Activated gamma-delta T cell (primary cell): ENCODE data around the gene ZNF474.
"Not testable (repeated sequence)": the region's sequence is repeated elsewhere in the genome, so short reads cannot be mapped to it uniquely, and the experiment has no call there.

Experiments
- DNase-seq: peaks from one replicate; lab custom pipeline; 2025; lab: John Stamatoyannopoulos, UW
- total RNA-seq, 2 donors: gene quantifications; one replicate each; lab custom pipeline; 2026; lab: John Stamatoyannopoulos, UW

ZNF474 gene
- total RNA-seq = 0.13 to 0.26 reads per million in 2 donors

DNA sequence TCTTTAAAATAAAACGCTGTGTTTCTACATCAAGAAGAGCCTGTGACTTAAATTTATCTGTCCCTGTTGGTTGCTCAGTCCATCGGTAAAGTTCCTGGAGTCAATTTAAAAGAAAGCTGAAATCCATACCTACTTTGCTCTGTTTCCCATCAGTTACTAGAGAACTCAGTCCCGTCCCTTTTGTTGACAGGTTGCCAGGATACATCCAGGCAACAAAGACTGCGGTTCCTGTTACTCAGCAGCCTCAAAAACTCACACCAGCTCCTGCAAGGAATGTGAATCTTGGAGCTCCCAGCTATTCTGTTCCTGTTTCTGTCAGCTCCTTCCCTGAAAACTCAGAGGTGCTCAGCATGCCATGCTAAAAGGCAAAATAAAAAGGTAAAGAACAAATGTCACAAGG is at the start of gene ZNF474:
Gene ZNF474 (plus strand): TSS at position 241 of the 400 bp plus-strand sequence. CDS start 22,445 bp downstream, outside the sequence.
- no peak for DNase-seq

DNA sequence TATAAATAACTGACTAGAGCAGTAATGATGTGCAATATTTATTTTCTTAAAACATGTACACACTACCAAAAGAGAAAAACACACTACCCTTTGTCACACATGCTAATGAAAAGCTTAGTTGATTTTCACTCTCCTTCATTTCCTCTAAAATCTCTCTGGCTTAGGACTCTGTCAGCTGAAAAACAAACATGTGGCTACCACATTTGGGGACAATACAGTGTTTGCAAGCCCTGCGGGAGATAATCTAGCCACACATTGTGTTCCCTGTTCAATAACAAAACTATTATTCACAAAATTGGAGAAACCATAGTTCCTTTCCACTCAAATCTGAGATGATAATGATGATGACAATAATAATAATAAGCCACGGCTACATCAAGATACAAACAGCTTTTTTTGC is 47.8 kb upstream of the ZNF474 start:
- DNase-seq = no peak

DNA sequence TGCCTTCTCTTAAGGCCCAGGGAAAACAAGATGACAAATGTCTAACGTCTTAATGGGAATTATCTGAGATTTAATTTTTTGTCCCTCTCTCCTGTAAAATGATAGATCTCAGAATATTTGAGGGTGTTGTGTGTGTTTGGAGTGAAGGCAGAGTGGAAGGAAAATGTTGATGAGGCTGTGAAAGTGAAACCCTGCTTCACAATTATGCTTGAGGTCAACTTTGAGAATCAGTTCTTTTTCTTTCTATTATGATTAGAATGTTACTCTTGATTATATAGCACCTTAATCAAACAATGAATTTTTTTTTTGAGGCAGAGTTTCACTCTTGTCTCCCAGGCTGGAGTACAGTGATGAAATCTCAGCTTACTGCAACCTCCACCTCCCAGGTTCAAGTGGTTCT is 45.8 kb upstream of the ZNF474 start:
- no peak for DNase-seq

DNA sequence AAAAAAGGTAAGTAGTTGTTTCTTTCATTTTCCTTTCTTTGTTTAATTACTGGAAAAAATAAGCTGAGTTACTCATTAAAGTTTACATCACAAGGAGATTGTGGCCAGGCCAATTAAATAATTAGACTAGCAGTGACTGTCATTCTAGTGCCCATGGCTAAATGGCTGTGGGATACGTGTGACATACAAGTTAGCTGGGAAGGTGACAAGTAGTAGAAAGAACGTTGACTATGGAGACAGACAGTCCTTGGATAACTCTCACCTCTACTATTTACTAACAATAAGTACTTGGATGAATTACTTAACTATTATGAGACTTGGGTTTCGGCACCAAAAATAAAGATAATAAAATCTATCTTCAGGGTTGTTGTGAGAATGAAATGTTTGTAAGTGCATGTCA is 44.3 kb upstream of the ZNF474 start:
- DNase-seq = no peak

DNA sequence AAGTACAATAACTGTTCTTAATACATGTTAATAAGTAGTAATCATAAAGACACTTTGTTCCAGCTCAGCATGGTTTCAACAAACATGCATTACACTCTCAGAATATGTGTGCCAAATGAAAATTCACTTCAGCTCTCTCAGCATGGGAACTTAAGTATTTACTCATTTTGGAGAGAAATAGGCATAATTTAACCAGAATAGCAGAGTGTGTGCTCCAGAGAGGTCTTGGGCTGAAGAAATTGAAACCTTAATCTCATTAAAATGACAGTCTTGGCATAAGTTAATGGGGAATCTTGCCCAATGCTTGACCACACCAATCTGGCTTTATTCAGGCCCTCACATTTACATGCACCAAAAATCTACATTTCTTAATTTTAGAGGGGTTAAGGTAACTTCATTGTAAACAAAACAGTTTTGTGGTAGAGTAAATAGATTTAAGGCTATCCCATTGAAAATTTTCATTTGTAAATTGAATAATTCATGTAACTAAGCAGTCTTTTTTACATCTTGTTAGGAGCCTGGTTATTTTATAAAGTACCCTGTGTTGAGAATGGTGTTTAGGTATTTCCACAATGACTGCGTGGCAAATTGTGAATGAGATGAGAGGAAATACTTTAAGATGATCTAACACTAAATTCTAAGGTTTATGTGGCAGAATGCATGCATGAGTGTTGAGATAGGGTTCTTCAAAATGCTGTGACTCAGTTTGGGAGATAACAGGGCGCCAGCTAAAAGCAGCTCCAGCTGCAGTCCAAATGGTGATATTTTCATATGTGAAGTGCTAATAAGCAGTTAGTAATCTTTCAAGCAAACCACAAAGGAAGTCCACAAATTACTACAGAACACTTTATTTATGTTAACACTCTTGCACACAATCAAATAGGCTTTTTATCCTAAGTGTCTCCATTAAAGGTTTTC is 40.0 kb upstream of the ZNF474 start:
- DNase-seq = no peak

DNA sequence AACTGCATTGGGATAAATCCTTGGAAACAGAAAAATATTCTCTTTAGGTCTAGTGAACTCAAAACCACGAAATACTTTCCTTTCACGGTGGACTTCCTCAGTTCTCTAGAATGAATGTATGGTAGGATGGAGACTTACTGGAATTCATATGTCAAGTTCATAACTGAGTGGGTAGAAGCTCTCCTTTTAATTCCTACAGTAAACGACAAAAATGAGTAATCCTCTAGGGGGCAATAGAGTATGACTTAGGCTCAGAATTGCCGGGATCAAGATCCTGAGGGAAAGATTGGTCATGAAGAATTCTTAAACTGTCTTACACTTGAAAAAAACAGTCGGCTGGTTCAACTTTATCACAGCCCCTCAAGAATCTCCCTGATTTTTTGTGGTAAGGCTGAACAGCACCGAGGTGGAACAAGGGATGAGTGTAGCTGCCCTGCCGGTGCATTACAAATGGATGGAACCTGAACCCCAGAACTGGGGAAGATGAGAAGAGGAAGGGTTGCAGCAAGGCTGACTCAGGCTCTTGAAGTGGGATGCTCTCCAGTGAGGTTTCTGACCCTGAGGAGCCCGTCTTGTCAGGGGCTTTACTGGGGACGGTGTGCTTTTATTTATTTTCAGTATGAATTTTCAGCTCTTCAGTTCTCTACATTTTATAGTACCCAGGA is 37.3 kb upstream of the ZNF474 start:
- no peak for DNase-seq

DNA sequence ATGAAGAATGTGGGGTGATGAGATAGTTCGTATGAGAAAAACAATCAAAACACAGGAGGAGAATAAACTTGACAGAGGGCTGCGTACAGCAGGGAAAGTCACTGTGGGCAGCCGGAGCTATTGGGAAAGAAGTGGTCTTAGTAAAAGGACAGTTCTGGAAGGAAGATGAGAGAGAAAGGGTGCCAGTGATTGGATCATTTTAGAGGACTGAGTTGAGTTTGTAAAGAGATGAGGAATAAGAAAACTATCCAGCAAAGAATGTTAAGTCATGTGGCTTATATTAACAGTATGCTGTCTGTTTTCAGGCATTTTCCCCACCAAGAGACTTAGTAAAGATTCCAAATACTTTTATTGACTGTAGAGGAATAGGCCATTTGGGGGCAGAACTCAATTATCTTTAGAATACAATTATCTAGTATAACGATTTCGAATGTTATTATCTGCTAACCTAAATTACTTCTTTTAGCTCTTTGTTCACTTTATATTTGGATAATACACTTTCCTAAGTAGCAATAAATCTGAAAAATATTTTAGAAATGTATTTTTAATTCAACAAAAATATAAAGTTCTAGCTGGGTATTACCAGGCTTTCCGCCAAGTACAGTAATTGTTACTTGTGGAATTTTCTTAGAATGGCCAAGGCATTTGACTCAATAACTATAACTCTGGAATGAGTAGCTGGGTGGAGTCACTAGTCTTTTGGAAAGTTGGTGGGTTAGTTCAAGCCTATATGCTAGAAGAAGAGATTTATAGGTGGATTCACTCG is 35.7 kb upstream of the ZNF474 start:
- no peak for DNase-seq

DNA sequence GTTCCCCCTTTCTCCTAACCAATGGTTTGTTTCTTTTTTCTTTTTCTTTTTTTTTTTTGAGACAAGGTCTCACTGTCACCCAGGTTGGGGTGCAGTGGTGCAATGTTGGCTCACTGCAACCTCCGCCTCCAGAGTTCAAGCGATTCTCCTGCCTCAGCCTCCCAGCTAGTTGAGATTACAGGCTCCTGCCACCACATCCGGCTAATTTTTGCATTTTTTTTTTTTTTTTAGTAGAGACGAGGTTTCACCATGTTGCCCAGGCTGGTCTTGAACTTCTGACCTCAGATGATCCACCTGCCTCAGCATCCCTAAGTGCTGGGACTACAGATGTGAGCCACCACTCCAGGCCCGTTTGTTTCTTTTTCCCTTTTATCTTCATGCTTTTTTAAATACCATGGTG is 35.1 kb upstream of the ZNF474 start:
- not testable (repeated sequence) for DNase-seq

DNA sequence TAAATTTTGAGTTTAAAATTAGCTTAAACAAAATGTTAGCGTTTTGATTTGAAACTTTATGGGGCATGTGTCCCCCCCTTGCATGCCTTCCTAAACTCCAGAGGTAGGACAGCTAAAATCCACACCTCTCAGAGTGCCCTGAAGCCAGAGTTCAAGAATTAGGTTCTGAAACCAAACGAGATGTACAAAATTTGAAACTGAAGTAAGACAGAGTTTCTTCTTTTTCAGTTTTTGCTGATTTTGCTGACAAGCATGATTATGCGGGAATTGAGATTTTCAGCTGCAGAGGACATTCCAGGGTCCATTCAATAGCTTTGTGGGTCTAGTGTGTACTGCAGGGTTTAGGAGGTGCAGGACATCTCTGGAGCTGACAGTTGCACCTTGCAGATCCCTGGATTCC is 34.2 kb upstream of the ZNF474 start:
- no peak for DNase-seq

DNA sequence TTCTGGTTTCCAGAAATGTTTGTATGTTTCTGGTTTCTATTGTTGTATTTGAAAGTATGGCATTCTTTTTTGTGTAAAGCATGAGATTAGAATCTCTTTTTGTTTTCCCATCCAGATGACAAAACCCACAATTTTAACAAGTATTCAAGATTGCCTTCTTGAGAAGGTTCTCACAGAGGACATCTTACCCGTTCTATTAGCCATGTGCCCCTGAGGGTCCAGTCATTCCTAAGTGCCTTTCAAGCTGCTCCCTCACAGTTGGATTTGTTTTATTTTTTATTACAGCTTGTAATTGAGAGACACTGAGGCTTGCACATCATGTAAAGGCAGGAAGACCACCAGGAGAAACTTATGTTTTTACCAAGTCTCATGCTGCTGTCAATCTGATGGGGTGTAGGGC is 32.0 kb upstream of the ZNF474 start:
- no peak for DNase-seq

DNA sequence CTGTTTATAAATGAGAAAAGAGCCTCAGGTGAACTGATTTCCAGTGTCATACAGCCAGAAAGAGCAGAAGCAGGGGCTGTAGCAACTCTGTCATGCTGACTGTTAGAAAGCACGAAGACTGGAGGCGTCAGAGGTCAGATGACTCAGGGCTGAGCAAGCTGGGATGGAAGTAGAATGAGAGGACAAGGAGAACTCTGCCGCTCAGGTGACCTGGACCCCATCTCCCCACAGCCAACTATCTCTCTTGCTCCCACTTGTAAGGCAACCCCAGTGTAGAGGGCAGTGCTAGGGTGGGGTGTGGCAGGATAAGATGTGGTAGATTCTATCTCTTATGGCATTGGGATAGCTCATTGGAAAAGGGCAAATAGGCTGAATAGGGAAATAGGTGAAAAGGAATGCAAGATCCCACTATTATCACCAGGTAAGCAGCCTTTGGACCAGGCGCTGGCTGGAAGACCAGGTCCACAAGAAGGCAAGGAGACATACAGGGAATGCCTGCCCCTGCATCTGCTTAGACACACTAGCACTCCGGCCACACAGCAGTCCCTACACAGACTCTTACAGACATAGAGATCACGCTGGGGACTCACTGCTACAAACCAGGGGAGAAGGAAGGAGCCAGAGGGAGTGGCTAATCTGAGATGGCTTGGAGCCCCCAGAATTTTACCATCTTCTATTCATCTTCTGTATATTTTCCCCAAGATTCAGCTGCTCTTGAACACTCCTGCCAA is 30.1 kb upstream of the ZNF474 start:
- DNase-seq = no peak

DNA sequence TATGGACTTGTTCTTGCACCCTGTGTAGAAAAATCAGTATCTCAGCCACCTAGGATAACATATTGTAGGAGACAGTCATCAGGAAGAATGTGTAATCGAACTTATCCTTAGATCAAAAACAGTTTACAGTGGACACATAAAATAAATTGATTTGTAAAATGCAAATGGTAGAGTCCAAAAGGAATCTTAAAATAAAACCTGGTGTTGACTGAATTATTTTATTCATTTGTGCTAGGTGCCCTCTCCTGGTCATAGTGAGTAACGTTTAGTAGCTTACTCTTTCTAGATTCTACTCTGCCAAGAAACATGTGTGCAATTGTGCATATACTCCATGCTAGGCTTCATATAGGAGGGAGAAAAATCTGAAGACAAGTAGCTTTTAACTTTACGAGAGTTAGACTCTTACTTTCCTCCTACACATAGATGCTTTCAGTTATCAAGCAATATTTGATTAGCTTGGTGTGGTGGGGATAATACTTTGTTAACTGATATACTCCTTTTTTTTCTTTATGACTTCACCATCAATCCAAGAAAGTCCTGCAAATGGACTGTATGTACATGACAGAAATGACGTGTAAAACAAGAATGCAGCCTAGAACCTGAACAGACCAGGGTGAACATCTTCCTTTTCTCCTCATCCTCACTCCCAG is 27.6 kb upstream of the ZNF474 start:
- no peak for DNase-seq

DNA sequence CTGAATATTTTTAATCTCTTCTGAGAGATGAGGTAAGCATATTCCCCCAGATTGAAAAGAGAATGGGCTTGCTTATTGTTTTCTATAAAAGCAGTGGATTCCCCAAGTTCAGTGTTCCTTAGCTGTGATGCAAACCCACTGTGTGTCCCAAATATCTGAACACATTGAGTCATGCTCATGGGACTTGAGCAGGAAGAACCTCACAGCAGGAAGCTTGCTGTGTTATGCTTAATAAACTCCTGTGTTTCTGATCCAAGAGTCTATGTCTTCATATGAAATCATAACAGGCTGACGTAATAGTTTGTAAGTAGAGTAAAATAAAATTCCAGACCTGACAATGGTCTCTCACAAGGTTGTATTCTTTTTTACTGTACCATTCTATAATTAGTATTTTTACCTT is 26.5 kb upstream of the ZNF474 start:
- DNase-seq = no peak

DNA sequence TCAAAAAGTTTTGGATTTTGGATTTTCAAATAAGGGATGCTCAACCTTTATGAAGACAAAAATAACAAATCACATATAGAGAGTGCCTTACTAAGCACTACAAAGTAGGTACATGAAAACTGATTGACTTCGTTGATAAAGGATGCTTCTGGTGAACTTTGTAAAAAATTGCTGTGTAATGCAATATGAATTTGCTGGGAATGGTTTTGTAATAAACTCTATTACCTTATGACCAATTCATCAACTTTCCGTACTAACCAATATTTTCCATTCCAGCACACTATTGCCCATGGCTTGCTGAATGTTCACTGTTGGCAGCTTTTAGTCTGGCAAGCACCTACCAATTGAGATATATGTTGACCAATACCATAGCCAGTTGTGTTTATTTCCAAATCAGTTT is 23.4 kb upstream of the ZNF474 start:
- DNase-seq = no peak

DNA sequence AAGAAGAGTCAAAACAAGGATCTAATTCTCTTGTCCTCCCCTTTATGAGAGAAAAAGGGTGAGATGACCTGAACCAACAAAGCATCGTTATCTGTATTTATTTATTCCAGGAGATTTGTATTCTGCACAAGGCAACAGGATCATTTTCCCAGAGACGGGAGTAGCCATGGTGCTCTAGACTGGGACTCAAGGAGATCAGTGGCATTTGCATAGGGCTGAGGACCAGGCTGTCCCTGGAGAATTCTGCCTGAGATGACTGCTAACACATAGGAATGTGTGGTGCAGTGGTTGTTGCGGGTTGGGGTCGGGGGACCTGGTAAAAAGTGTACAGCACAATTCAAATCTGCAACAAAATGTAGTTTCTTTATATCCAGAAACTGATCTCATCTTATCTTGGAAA is 22.3 kb upstream of the ZNF474 start:
- DNase-seq = no peak

DNA sequence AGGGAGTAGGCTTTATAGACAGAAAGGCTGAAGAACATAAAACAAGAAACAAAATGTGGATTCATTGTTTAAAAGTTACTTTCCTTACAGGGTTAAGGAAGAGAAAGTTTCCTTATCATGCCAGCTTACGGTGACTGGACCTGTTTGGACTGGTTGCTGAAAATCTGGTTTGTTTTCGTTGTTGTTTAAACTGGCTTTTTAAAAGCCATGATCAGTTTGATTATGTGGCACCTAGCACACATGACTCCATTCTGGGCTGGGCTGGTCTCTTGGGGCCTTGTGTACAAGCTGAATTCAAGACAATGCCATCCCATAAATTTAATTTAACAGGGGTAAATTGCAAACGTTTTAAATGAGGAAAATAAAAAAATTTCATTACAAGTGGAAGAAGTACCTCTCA is 18.4 kb upstream of the ZNF474 start:
- no peak for DNase-seq

DNA sequence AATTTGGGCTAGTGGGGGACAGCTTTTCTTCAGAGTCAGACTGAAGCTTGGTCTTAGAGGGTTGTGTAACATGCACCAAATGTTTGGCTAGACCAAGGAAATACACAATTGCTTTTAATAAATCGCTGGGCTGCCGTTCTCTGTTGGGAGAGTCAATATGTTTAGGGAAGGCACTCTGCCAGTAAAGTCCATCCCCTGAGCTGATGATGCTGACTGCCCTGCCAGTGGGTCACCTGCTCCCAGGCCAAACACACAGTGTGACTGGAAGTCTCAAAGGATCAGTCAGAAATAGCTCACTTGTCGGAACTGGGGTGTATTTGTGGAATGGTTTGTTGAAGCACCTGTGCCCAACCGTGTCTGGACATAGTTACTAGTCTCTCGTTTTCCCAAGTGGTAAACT is 17.9 kb upstream of the ZNF474 start:
- no peak for DNase-seq

DNA sequence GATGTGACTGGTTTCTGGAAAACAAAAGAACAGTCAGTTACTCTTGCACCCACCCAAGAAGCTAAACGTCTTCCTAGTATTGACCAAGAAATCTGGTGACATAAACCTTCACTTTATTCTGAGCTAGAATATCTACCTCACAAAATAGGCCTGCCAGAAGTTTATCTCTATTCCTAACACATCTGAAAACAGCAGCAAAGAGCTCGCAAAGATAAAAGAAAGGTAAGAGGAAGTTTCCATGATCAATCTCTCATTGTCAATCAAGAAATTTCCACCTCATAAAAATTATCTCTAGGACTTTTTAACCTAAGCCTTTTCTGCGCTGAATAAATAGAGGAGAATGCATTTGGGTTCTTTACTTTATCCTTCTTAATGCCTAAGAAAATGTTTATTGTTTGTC is 17.3 kb upstream of the ZNF474 start:
- DNase-seq = no peak

DNA sequence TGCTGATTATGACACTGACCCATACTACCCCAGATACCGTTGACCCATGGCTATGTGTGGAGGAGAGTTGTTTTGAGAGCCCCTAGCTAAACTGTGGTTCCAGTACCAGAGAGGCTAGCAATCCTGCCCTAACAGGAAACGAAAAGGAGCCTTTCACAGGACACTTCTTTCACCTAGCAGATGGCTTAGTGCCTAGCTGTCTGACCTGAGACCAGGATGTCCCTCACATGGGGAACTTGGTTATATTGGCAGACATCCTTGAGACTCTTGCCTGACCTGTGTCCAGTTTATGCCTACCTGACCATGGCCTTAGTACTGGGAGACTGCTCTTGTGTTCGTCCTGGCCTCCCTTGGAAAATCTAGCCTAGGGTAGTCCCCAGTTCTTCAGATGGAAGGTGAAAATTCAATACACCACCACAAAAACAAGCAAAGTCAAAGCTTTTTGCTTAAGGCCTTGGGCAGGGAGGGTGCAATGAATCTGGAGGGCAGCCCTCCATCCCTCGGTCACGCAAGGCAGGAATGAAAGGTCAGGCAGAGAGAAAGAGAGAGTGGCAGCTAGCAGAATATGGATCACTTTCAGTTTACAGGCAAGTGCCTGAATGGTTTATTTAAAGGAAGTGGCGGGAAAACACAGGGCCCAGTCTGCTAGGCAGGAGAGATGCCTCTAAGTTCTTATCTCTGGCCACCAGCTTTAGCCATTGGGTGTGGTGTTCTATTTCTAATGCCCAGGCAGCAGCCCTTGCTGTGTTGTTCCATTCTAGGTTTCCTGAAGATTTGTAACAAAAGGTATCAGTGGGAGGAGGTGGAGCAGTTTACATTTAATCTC is 16.4 kb upstream of the ZNF474 start:
- DNase-seq = no peak

DNA sequence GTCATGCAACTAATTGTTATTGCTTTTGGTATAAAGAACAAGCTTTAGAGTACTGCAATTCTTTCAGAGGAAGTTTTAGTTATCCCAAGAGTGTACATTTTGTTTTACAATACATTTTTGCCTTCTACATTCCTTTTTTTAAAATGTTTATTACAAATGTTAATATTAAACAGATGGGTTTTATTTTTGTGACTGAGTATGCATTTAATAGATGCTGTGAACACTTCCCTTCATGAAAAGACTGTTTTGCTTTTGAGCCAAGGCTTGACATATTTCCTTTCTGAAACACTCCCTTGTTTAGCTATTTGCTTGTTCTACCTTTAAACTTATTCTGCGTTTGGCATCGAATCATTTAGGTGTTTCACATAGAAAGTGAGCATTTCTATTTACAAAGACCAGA is 14.8 kb upstream of the ZNF474 start:
- no peak for DNase-seq
